ENCODE measurements around the gene IMPG2.

Gene IMPG2

DNA sequence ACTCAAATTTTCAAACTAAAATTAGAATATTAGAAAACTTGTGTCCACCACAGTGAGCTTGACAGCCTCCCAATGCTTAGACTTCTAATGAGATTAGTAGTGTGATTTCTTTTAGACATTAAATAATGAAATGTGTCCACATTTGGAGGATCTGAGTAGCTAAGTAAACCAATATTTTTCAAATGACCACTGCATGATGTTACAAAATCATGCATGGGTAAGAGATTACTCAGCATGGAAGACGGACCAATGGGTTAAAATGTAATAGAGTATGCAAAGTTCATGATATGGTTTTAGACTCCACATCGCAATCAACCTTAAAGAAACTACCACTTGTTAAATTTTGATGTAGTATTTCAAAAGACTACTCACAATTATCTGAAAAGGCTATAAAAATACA lies 130.6 kb downstream of the IMPG2 start:
- Histone ChIP-seq H3K79me2 (ENCODE audit: insufficient read depth, low read length) (no peaks in the 10 kb centered on the region), H3K4me1 (ENCODE audit: insufficient read depth, low read length) (no peaks in the 10 kb centered on the region), H3K36me3 (ENCODE audit: insufficient read depth, low read length) (no peaks in the 10 kb centered on the region), H3K4me3 (ENCODE audit: low read depth in 1 of 2, low read length in 2 of 2) (no peak overlapping the region), H3K9ac (ENCODE audit: low read depth, low read length) (no peak overlapping the region), H4K20me1 (ENCODE audit: insufficient read depth, low read length) (no peaks in the 10 kb centered on the region), H3K27me3 (ENCODE audit: insufficient read depth, low read length, poor library complexity) (no peaks in the 10 kb centered on the region), H2AFZ (ENCODE audit: low read depth, low read length) (no peak overlapping the region), H3K27ac (ENCODE audit: low read length) (no peak overlapping the region), H3K4me2 (ENCODE audit: insufficient read depth, low read length) (no peak overlapping the region), H3K9me3 (ENCODE audit: insufficient read depth, low read length, severe bottlenecking) (no peaks in the 10 kb centered on the region)
- no peak for ATAC-seq (ENCODE audit: insufficient read depth, low read depth)
- no peak for DNase-seq
- TF ChIP-seq EZH2 (IDR thresholded peaks at IDR 0.05; ENCODE audit: borderline replicate concordance, low read depth, low read length, severe bottlenecking) (no peak), CTCF (IDR thresholded peaks at IDR 0.05; ENCODE audit: borderline replicate concordance, extremely low read depth, low read length, poor library complexity, severe bottlenecking) (no peak)

GRCh38 chr3:101189176-101189575 lies 131.2 kb downstream of the IMPG2 start:
- Histone ChIP-seq H3K36me3 (ENCODE audit: insufficient read depth, low read length) (no peaks in the 10 kb centered on the region), H3K27ac (ENCODE audit: low read length) (no peak overlapping the region), H4K20me1 (ENCODE audit: insufficient read depth, low read length) (no peaks in the 10 kb centered on the region), H3K79me2 (ENCODE audit: insufficient read depth, low read length) (no peaks in the 10 kb centered on the region), H3K4me3 (ENCODE audit: low read depth in 1 of 2, low read length in 2 of 2) (no peak overlapping the region), H3K9me3 (ENCODE audit: insufficient read depth, low read length, severe bottlenecking) (no peaks in the 10 kb centered on the region), H3K27me3 (ENCODE audit: insufficient read depth, low read length, poor library complexity) (no peaks in the 10 kb centered on the region), H2AFZ (ENCODE audit: low read depth, low read length) (no peak overlapping the region), H3K4me2 (ENCODE audit: insufficient read depth, low read length) (no peak overlapping the region), H3K9ac (ENCODE audit: low read depth, low read length) (no peak overlapping the region), H3K4me1 (ENCODE audit: insufficient read depth, low read length) (no peaks in the 10 kb centered on the region)
- DNase-seq, result no peak
- no peak for ATAC-seq (ENCODE audit: insufficient read depth, low read depth)
- TF ChIP-seq CTCF (IDR thresholded peaks at IDR 0.05; ENCODE audit: borderline replicate concordance, extremely low read depth, low read length, poor library complexity, severe bottlenecking) (no peak), EZH2 (IDR thresholded peaks at IDR 0.05; ENCODE audit: borderline replicate concordance, low read depth, low read length, severe bottlenecking) (no peak)

- no peaks in the 10 kb centered on the region for H3K27me3 ChIP-seq (ENCODE audit: insufficient read depth, low read length, poor library complexity)
- no peak overlapping the region for H3K9ac ChIP-seq (ENCODE audit: low read depth, low read length)
- no peaks in the 10 kb centered on the region for H4K20me1 ChIP-seq (ENCODE audit: insufficient read depth, low read length)
- H3K27ac ChIP-seq (ENCODE audit: low read length), result no peak overlapping the region
- ATAC-seq (ENCODE audit: insufficient read depth, low read depth) (no peak), DNase-seq (no peak)
- H3K36me3 ChIP-seq (ENCODE audit: insufficient read depth, low read length), result no peaks in the 10 kb centered on the region
- no peak overlapping the region for H2AFZ ChIP-seq (ENCODE audit: low read depth, low read length)
- H3K9me3 ChIP-seq (ENCODE audit: insufficient read depth, low read length, severe bottlenecking), result no peaks in the 10 kb centered on the region
- H3K4me1 ChIP-seq (ENCODE audit: insufficient read depth, low read length), result no peaks in the 10 kb centered on the region
- H3K79me2 ChIP-seq (ENCODE audit: insufficient read depth, low read length), result no peaks in the 10 kb centered on the region
- no peak overlapping the region for H3K4me3 ChIP-seq (ENCODE audit: low read depth in 1 of 2, low read length in 2 of 2)
- TF ChIP-seq EZH2 (IDR thresholded peaks at IDR 0.05; ENCODE audit: borderline replicate concordance, low read depth, low read length, severe bottlenecking) (no peak), CTCF (IDR thresholded peaks at IDR 0.05; ENCODE audit: borderline replicate concordance, extremely low read depth, low read length, poor library complexity, severe bottlenecking) (no peak)
- H3K4me2 ChIP-seq (ENCODE audit: insufficient read depth, low read length), result no peak overlapping the region
Measured at GRCh38 chr3:101185341-101185740, 135.0 kb downstream of the IMPG2 start.

GRCh38 chr3:101184111-101184510 lies 136.3 kb downstream of the IMPG2 start:
- H3K9me3 ChIP-seq (ENCODE audit: insufficient read depth, low read length, severe bottlenecking), result no peaks in the 10 kb centered on the region
- no peaks in the 10 kb centered on the region for H3K4me1 ChIP-seq (ENCODE audit: insufficient read depth, low read length)
- H3K27ac ChIP-seq (ENCODE audit: low read length), result no peak overlapping the region
- ATAC-seq (ENCODE audit: insufficient read depth, low read depth) (no peak), DNase-seq (no peak)
- no peaks in the 10 kb centered on the region for H3K79me2 ChIP-seq (ENCODE audit: insufficient read depth, low read length)
- no peaks in the 10 kb centered on the region for H3K36me3 ChIP-seq (ENCODE audit: insufficient read depth, low read length)
- no peaks in the 10 kb centered on the region for H4K20me1 ChIP-seq (ENCODE audit: insufficient read depth, low read length)
- H3K9ac ChIP-seq (ENCODE audit: low read depth, low read length), result no peak overlapping the region
- no peak overlapping the region for H2AFZ ChIP-seq (ENCODE audit: low read depth, low read length)
- H3K4me3 ChIP-seq (ENCODE audit: low read depth in 1 of 2, low read length in 2 of 2), result no peak overlapping the region
- TF ChIP-seq EZH2 (IDR thresholded peaks at IDR 0.05; ENCODE audit: borderline replicate concordance, low read depth, low read length, severe bottlenecking) (no peak), CTCF (IDR thresholded peaks at IDR 0.05; ENCODE audit: borderline replicate concordance, extremely low read depth, low read length, poor library complexity, severe bottlenecking) (no peak)
- no peaks in the 10 kb centered on the region for H3K27me3 ChIP-seq (ENCODE audit: insufficient read depth, low read length, poor library complexity)
- H3K4me2 ChIP-seq (ENCODE audit: insufficient read depth, low read length), result no peak overlapping the region

Data from DND-41 (cell line).